Fibroblast of skin of right biceps (primary cell): ENCODE data around the gene PABPN1L.
"Not testable (repeated sequence)": the region's sequence is repeated elsewhere in the genome, so short reads cannot be mapped to it uniquely, and the experiment has no call there.

Experiments
- DNase-seq: peaks from one replicate; pipeline ENCODE4 v3.0.0-alpha.2; 2013

Gene PABPN1L

GRCh38 chr16:88825146-88825545, 41.3 kb downstream of the PABPN1L start:
- no peak for DNase-seq

DNA sequence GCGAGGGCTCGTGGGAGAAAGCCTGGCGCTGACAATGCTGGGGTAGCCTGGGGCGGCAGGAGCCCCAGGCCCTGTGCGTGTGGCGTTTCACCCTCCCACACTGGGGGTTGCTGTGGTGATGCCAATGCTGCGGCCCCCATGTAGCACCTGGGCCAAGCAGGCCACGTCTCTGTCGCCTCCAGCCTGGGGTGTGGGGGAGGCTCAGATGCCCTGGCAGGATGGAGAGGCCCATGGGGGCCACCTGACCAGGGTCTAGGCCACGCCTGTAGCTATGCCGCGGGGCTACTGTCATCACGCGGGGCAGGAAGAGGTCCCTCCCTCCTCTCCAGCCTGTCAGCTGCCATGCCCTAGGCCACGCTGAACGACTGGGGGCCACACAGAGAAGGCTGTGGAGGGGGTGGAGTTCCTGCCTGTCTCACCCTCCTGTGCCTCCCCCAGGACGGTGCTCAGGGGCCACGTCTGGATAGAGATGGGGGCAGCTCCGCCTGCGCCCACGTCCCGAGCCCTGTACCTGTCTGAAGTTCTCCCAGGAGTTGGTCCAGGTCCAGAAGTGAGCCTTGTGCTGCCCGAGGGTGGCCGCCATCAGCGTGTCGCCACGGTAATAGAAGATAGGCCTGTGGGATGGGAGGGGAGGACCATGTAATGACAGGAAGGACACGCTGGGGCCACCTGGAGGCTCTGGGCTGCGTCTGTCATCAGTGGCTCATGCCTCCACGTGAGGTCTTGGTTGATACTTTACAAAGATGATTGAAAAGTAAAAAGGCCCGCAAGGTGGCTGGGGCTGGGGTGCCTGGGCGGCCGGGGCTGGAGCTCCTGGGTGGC, 42.0 kb downstream of the PABPN1L start:
- no peak for DNase-seq

- DNase-seq = not testable (repeated sequence)
Measured at GRCh38 chr16:88823646-88824045, 42.8 kb downstream of the PABPN1L start.

DNA sequence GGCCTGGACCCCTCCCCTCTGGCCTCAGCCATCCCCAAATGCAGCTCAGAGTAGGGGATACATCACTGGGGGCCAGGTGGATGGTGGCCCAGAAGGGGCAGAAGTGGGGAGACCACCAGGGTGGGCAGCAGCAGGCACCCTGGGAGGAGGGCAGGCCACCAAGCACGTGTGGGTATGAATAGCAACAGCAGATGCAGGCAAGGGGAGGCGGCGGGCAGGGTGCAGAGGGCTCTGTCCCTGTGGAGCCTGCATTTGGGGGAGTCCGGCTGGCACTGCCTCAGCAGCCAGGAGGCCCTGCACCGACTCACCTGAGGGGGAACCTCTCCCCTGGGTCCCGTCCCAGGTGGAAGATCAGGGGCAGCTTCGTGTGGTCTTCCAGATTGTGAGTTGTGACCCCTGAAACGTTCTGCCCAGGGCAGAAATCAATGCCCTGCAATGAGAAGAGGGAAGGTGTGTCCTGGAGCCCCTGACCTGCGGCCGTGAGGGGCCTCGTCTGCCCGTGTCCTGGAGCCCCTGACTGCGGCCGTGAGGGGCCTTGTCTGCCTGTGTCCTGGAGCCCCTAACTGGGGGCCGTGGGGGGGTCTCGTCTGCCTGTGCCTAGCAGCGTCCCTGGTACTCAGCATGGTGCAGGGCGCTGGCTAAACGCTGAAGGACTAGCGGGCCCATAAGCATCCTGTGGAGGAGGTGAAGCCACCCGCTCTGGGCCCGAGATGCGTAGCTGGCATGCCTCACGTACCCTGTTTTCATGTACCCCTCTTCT, 44.0 kb downstream of the PABPN1L start:
- no peak for DNase-seq

GRCh38 chr16:88821168-88821850, 45.2 kb downstream of the PABPN1L start:
- DNase-seq = no peak

GRCh38 chr16:88820385-88821025, 46.0 kb downstream of the PABPN1L start:
- no peak for DNase-seq

DNA sequence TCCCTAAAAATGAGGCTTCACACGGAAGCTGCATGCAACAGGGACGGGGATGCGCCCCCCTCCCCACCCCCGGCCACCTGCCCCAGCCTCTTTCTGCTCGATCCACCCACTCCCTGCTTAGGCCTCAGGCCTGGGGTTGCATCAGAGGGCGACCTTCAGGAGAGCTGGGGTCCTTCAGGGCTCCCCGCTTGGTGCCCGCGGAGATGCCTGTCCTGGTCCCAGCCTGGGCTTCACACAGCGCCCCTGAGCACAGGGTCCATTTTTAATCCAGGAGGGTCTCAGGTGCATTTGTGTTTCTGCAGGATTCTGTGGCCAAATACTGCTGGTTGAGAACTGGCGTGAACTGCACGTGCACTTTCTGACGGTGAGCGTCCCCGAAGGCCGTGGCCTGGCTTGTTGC, 47.3 kb downstream of the PABPN1L start:
- DNase-seq = no peak

- no peak for DNase-seq
Measured at GRCh38 chr16:88818575-88818874, 47.9 kb downstream of the PABPN1L start.

GRCh38 chr16:88817785-88818574, 48.5 kb downstream of the PABPN1L start:
- DNase-seq = peak; percentile 47

- DNase-seq = no peak
Measured at GRCh38 chr16:88816736-88817535, 49.5 kb downstream of the PABPN1L start.

- no peak for DNase-seq
Measured at GRCh38 chr16:88815901-88816589, 50.4 kb downstream of the PABPN1L start.

DNA sequence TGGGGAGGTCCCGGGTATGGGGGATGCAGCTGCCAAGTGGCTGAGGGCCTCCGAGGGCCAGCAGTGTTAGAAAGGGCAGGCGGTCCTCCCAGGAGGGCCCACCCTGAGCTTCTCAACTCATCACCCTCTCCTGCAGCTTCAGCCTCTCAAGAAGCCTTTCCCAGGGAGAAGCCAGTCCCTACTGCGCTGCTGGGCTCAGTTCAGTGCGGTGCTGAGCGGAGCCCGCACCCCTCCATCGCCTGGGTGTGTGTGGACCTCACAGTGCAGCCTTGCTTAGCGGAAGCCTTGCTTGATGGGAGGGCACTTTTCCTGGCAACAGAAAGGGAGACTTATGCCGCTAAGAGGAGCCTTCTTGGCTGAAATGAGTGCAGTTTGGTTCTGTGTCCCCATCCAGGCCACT, 51.2 kb downstream of the PABPN1L start:
- no peak for DNase-seq

DNA sequence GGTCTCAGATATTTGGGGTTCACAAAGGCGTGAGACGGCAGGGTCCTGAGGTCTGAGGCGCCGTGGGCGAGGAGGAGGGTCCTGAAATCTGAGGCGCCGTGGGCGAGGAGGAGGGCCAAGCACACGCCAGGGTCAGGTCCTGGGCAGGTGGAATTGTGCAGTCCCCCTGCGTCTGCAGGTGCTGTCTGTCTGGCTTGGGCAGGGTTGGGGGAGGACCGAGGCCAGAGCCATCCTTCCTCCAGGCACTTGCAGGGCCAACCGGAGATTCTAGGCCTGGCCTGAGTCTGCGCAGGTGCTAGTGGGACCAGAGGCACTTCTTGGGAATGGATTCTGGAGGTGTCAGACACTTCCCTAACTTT, 52.3 kb downstream of the PABPN1L start:
- DNase-seq = no peak
